Keratinocyte (primary cell): ENCODE results near the gene NPTX2. TPM values are rescaled to one million over a fixed set of nuclear protein-coding genes. Genes with fewer than 3 reads are reported as not detected.

Source experiments
- DNase-seq: peaks from one replicate; pipeline ENCODE4 v3.0.0-alpha.2; 2011; ENCODE audit warnings: low read depth, missing footprints, low spot score
- FAIRE-seq: peaks from 2 replicates; lab custom pipeline; 2011; peaks lifted over from hg19 to GRCh38; lab: Jason Lieb, UNC
- H2AFZ ChIP-seq: 2 replicates; pipeline ENCODE4 v1.6.0; 2012; ENCODE audit warnings: low read length, control low read depth, inconsistent platforms; ENCODE audit not compliant: control insufficient read depth
- H3K27ac ChIP-seq: 2 replicates; pipeline ENCODE4 v1.5.1; 2011; ENCODE audit warnings: low read length; ENCODE audit not compliant: control insufficient read depth, insufficient read depth
- H3K27me3 ChIP-seq: 3 replicates; pipeline ENCODE4 v1.6.0; 2011; ENCODE audit warnings: low read length; ENCODE audit not compliant: control insufficient read depth, insufficient read depth; ENCODE audit errors: extremely low read depth
- H3K36me3 ChIP-seq, 2 experiments: 2 replicates in 1 of 2; 3 replicates in 1 of 2; pipeline ENCODE4 v1.5.1; 2011; ENCODE audit warnings: low read length in 2 of 2, mild to moderate bottlenecking in 1 of 2; ENCODE audit not compliant: control insufficient read depth in 2 of 2, insufficient read depth in 2 of 2; ENCODE audit errors: extremely low read depth in 1 of 2
- H3K4me1 ChIP-seq: 3 replicates; pipeline ENCODE4 v1.5.1; 2011; ENCODE audit warnings: low read length; ENCODE audit not compliant: control insufficient read depth, insufficient read depth; ENCODE audit errors: extremely low read depth
- H3K4me2 ChIP-seq: 3 replicates; pipeline ENCODE4 v1.6.0; 2011; ENCODE audit warnings: low read depth, low read length; ENCODE audit not compliant: control insufficient read depth, insufficient read depth; ENCODE audit errors: extremely low read depth
- H3K4me3 ChIP-seq, 3 experiments: fragments of 200-600 bp in 1 of 3; sonication (generic) in 1 of 3; 2 replicates in 2 of 3; 3 replicates in 1 of 3; pipeline ENCODE4 v1.5.1; 2011 to 2016; ENCODE audit warnings: low read length in 3 of 3, mild to moderate bottlenecking in 3 of 3, control low read depth in 2 of 3, inconsistent platforms in 1 of 3, low read depth in 1 of 3, mixed read lengths in 1 of 3, mixed run types in 1 of 3, moderate library complexity in 1 of 3; ENCODE audit not compliant: control insufficient read depth in 2 of 3, insufficient read depth in 2 of 3; ENCODE audit errors: extremely low read depth in 1 of 3
- H3K79me2 ChIP-seq: 2 replicates; pipeline ENCODE4 v1.6.0; 2012; ENCODE audit warnings: low read length; ENCODE audit not compliant: control insufficient read depth, insufficient read depth
- H3K9ac ChIP-seq: 3 replicates; pipeline ENCODE4 v1.6.0; 2011; ENCODE audit warnings: low read length; ENCODE audit not compliant: control insufficient read depth, insufficient read depth; ENCODE audit errors: extremely low read depth
- H3K9me1 ChIP-seq: 3 replicates; pipeline ENCODE4 v1.6.0; 2011; ENCODE audit warnings: low read length; ENCODE audit not compliant: control insufficient read depth, insufficient read depth; ENCODE audit errors: extremely low read depth
- H3K9me3 ChIP-seq: 2 replicates; pipeline ENCODE4 v1.5.1; 2012; ENCODE audit warnings: low read depth, low read length; ENCODE audit not compliant: control insufficient read depth
- H4K20me1 ChIP-seq: 3 replicates; pipeline ENCODE4 v1.6.0; 2011; ENCODE audit warnings: low read length; ENCODE audit not compliant: control insufficient read depth, insufficient read depth; ENCODE audit errors: extremely low read depth
- CTCF ChIP-seq, 3 experiments: IDR thresholded peaks in 1 of 3; conservative IDR thresholded peaks in 1 of 3; optimal IDR thresholded peaks in 1 of 3; 2 replicates in 2 of 3; 3 replicates in 1 of 3; pipeline versions ENCODE3 to v1.5.1; 2011; ENCODE audit warnings: low read length in 3 of 3, mild to moderate bottlenecking in 3 of 3, moderate library complexity in 2 of 3, control low read depth in 1 of 3, inconsistent platforms in 1 of 3; ENCODE audit not compliant: insufficient read depth in 2 of 3; ENCODE audit errors: extremely low read depth in 1 of 3
- EZH2 ChIP-seq: IDR thresholded peaks from one replicate; pipeline ENCODE4 v1.6.1; 2012; ENCODE audit warnings: inconsistent platforms, mild to moderate bottlenecking, low read length, moderate library complexity
- dilution Hi-C: fragments of 300-500 bp; cut with MboI; formaldehyde crosslinking; loops from one replicate; pipeline ENCODE4 v1.7.0; 2020; ENCODE audit warnings: low sequenced_read_pairs; ENCODE audit not compliant: extremely low pct_ligation_motif_present
- polyA plus RNA-seq, 5 experiments: library from polyadenylated mRNA; depleted of rRNA in 3 of 5; stranded (reverse) in 3 of 5; stranded (forward) in 1 of 5; unstranded in 1 of 5; fragments of >200 nt; gene quantifications; 1 replicate in 1 of 5; 2 replicates in 3 of 5; 3 replicates in 1 of 5; pipeline versions ENCODE4 v1.2.1 to v1.2.3, GENCODE V29; 2011 to 2012; ENCODE audit warnings: missing spikeins in 2 of 5, low read depth in 1 of 5, low replicate concordance in 1 of 5

The NPTX2 gene
- polyA plus RNA-seq, 1 donor (not counting 4 experiments of a cell fraction or from before 2014, with no cell fraction given), result not detected

GRCh38 chr7:98630149-98630548, 13.1 kb downstream of the NPTX2 start:
- FAIRE-seq (no peak), DNase-seq (no peak)
- TF ChIP-seq EZH2 (no peak), CTCF (optimal IDR thresholded peaks at IDR 0.05 in 1 of 3, IDR thresholded peaks at IDR 0.05 in 1 of 3, conservative IDR thresholded peaks at IDR 0.05 in 1 of 3; ENCODE audit: extremely low read depth in 1 of 3, insufficient read depth in 2 of 3, low read length in 3 of 3) (no peak)
- Histone ChIP-seq H2AFZ (no peak overlapping the region), H3K4me3 (no peak overlapping the region), H3K79me2 (no peaks in the 10 kb centered on the region), H3K27me3 (no peaks in the 10 kb centered on the region), H3K9ac (no peak overlapping the region), H3K9me1 (no peaks in the 10 kb centered on the region), H4K20me1 (no peaks in the 10 kb centered on the region), H3K4me1 (no peaks in the 10 kb centered on the region), H3K4me2 (no peak overlapping the region), H3K9me3 (peaks cover 2% of the 10 kb centered on the region), H3K27ac (no peak overlapping the region), H3K36me3 (no peaks in the 10 kb centered on the region)
- dilution Hi-C loops, result no loop called here

GRCh38 chr7:98630770-98631169, 13.7 kb downstream of the NPTX2 start:
- dilution Hi-C loops, result no loop called here
- Histone ChIP-seq H3K9ac (no peak overlapping the region), H2AFZ (no peak overlapping the region), H3K4me2 (no peak overlapping the region), H3K79me2 (no peaks in the 10 kb centered on the region), H3K4me3 (no peak overlapping the region), H3K9me3 (peaks cover 2% of the 10 kb centered on the region), H3K36me3 (no peaks in the 10 kb centered on the region), H3K27me3 (no peaks in the 10 kb centered on the region), H4K20me1 (no peaks in the 10 kb centered on the region), H3K4me1 (no peaks in the 10 kb centered on the region), H3K27ac (no peak overlapping the region), H3K9me1 (no peaks in the 10 kb centered on the region)
- DNase-seq (no peak), FAIRE-seq (no peak)
- TF ChIP-seq CTCF (optimal IDR thresholded peaks at IDR 0.05 in 1 of 3, IDR thresholded peaks at IDR 0.05 in 1 of 3, conservative IDR thresholded peaks at IDR 0.05 in 1 of 3; ENCODE audit: extremely low read depth in 1 of 3, insufficient read depth in 2 of 3, low read length in 3 of 3), result no peak
- no peak for TF ChIP-seq EZH2
